ENCODE results near the gene KATNIP.

Gene KATNIP

DNA sequence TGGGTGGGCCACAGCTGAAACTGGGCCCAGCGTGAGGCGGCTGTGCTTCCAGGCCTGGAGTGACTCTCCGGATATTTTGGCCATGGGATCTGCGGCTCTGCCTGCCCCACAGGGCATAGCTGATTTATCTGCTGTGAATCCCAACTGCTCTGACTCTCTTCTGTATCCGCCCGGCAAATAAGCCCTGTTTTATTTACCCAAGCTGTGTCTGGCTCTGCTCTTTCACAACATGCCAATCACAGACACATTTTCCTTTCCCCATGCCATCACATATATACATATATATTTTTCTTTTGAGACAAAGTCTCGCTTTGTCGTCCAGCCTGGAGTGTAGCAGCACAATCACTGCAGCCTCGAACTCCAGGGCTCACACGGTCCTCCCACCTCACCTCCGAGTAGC, 33.6 kb upstream of the KATNIP start:
- Histone ChIP-seq H3K4me3 (no peak overlapping the region), H3K9me3 (no peaks in the 10 kb centered on the region), H4K20me1 (peaks cover 30% of the 10 kb centered on the region; the same call in 1 of the 2 replicates), H3K4me1 (no peaks in the 10 kb centered on the region), H3K27me3 (no peaks in the 10 kb centered on the region), H3K9ac (no peak overlapping the region), H3K27ac (no peak overlapping the region), H3K4me2 (no peak overlapping the region), H3K36me3 (peaks cover 97% of the 10 kb centered on the region)
- TF ChIP-seq Cebpa-rat (IDR thresholded peaks at IDR 0.05), result no peak

DNA sequence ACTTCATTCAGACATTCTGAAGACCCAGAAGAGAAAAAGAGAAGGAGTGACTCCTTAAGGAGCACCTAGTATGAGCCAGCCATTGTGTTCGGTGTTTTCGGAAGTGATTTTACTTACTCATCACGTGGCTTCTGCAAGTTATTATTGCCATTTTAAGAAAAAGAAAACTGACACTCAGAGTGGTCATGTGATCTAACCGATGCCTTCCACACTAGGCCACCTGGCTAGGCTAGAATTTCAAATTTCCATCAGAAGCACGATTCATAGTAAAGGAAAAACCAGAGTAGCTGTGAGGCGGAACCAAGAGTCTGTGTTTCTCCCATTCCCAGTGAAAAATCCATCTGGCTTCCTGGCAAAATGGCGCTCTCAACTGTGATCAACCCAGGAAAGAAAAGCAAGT, 32.3 kb upstream of the KATNIP start:
- Histone ChIP-seq H3K4me1 (no peaks in the 10 kb centered on the region), H3K9ac (no peak overlapping the region), H3K27ac (no peak overlapping the region), H3K4me2 (no peak overlapping the region), H3K27me3 (no peaks in the 10 kb centered on the region), H3K9me3 (no peaks in the 10 kb centered on the region), H3K36me3 (peaks cover 92% of the 10 kb centered on the region), H4K20me1 (peaks cover 29% of the 10 kb centered on the region; the same call in 1 of the 2 replicates), H3K4me3 (no peak overlapping the region)
- TF ChIP-seq Cebpa-rat (IDR thresholded peaks at IDR 0.05), result no peak

DNA sequence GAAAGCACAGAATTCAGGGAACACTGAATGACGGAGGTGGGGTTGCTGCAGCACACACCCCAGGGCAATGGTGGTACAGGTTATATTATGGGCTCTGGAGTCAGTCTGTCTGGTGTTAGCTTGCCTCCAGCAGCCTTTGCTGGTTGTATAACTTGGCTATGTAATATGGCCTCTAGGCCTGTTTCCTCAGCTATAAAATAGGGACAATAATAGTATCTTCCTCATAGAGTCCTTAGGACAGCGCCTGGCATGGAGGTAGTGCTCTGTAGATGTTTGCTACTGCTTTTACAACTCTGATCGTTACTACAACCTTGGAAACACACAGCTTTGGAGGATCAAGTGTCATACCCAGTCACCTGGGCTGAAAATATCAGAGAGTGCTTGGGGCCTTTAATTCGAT, 31.7 kb upstream of the KATNIP start:
- H3K4me3 ChIP-seq, result no peak overlapping the region
- TF ChIP-seq Cebpa-rat (IDR thresholded peaks at IDR 0.05), result no peak
- H3K9me3 ChIP-seq, result no peaks in the 10 kb centered on the region
- H3K27me3 ChIP-seq, result no peaks in the 10 kb centered on the region
- H3K9ac ChIP-seq, result no peak overlapping the region
- no peak overlapping the region for H3K4me2 ChIP-seq
- H3K27ac ChIP-seq, result no peak overlapping the region
- H3K36me3 ChIP-seq, result peaks cover 92% of the 10 kb centered on the region
- H4K20me1 ChIP-seq, result peaks cover 24% of the 10 kb centered on the region; the same call in 1 of the 2 replicates
- no peaks in the 10 kb centered on the region for H3K4me1 ChIP-seq

DNA sequence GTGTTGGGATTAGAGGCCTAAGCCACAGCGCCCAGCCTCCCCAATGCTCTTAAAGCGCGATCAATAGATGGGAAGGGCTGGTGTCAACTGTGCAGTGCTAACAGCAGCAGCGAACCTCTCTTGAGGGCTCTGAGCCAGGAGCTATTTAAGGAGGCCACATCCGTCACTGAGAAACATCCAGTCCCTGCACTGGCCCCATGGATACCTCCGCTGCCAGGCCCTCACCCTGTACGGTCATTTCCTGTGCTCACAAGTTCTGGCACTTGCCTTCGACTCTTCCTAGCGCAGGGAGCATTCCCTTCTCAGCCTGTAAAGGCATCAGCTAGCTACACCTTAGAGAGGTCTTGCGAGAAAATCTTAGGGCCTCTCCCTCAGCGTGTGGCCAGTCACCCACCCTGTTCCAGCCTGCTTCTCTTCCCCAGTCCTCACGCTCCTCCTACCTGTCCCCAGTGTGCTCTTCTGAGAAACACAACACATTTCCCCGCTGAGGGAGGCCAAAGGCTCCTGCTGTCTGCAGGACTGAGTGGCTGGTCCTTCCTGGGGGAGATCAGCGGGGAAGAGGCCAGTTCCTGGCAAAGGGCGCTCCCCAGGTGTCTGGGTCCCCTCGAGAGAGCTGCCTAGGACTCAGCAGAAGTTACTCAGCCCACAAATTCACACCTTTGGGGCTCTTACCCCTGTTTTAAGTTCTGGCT, 28.8 kb upstream of the KATNIP start:
- Histone ChIP-seq H3K27me3 (no peaks in the 10 kb centered on the region), H3K4me1 (no peaks in the 10 kb centered on the region), H3K36me3 (peaks cover 92% of the 10 kb centered on the region), H3K9ac (no peak overlapping the region), H3K27ac (no peak overlapping the region), H4K20me1 (peaks cover 9% of the 10 kb centered on the region; the same call in 1 of the 2 replicates), H3K9me3 (no peaks in the 10 kb centered on the region), H3K4me3 (no peak overlapping the region), H3K4me2 (no peak overlapping the region)
- no peak for TF ChIP-seq Cebpa-rat (IDR thresholded peaks at IDR 0.05)

DNA sequence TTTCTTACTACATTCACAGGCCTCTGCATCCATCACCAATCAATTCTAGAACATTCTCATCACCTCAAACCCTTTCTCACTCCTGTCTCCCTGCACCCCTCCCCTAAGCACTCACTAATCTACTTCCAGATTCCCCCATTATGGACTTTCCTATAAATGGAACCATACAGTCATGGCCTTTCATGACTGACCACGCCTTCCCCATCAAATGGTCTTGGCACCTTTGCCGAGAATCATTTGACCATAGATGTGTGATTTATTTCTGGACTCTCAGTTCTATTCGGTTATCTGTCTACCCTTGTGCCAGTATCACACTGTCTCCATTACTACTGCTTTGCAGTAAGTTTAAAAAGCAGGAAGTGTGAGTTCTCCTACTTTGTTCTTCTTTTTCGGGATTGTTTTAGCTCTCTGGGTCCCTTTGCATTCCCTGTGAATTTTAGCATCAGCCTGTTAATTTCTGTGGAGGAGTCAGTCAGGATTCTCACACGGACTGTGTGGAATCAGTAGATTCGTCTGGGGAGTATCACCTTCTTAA, 27.7 kb upstream of the KATNIP start:
- Histone ChIP-seq H3K9me3 (no peaks in the 10 kb centered on the region), H3K4me1 (no peaks in the 10 kb centered on the region), H3K4me3 (no peak overlapping the region), H3K9ac (no peak overlapping the region), H3K4me2 (no peak overlapping the region), H4K20me1 (no peaks in the 10 kb centered on the region), H3K36me3 (peaks cover 92% of the 10 kb centered on the region), H3K27me3 (no peaks in the 10 kb centered on the region), H3K27ac (no peak overlapping the region)
- TF ChIP-seq Cebpa-rat (IDR thresholded peaks at IDR 0.05), result no peak

- Histone ChIP-seq H3K4me2 (no peak overlapping the region), H3K4me1 (no peaks in the 10 kb centered on the region), H3K27ac (no peak overlapping the region), H3K27me3 (no peaks in the 10 kb centered on the region), H3K9me3 (no peaks in the 10 kb centered on the region), H3K9ac (no peak overlapping the region), H4K20me1 (peaks cover 10% of the 10 kb centered on the region; the same call in 1 of the 2 replicates), H3K4me3 (no peak overlapping the region), H3K36me3 (peaks cover 95% of the 10 kb centered on the region)
- TF ChIP-seq Cebpa-rat (IDR thresholded peaks at IDR 0.05), result no peak
Measured at GRCh38 chr16:27526180-27526579, 23.8 kb upstream of the KATNIP start.

DNA sequence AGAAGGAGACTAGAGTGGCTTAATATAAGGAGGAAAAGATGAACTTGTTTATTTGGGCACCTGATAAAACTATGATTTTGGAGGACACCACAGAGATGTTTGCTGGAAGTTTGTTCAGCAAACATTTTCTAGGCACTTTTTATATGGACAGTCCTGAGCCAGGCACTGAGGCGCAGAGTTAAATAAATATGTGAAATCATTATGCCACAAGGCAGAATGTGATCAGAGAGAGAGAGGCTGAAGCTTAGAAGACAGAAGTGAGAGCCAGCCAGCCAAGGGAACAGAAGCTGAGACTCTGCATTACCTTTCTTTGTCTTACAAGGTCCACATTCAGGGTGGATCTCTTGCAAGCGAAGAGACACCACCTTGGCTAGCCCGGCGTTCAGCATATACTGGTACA, 21.6 kb upstream of the KATNIP start:
- Histone ChIP-seq H3K4me1 (peaks cover 20% of the 10 kb centered on the region), H3K36me3 (peaks cover 100% of the 10 kb centered on the region), H3K4me2 (no peak overlapping the region), H3K4me3 (no peak overlapping the region), H3K27ac (no peak overlapping the region), H4K20me1 (peaks cover 26% of the 10 kb centered on the region; the same call in 1 of the 2 replicates), H3K27me3 (no peaks in the 10 kb centered on the region), H3K9ac (no peak overlapping the region), H3K9me3 (no peaks in the 10 kb centered on the region)
- no peak for TF ChIP-seq Cebpa-rat (IDR thresholded peaks at IDR 0.05)

DNA sequence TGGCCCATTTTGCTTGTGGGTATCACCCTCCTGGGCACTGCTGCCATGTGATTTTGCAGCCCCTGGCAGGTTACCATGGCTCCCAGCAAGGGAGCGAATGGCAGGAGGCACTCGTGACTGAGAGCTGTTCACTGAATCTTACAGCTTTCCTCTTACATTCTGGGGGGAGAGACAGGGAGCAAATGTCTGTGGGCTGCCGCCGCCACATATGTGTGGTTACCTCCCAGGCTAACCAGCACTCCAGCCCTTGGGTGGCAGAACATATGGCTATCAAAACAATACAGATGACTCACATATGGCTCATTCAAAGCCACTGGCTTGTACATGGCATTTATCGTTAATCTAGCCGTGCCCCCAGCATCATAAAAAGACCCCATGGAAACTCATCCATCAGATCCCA, 20.0 kb upstream of the KATNIP start:
- Histone ChIP-seq H3K4me2 (no peak overlapping the region), H3K36me3 (peaks cover 98% of the 10 kb centered on the region), H3K9me3 (no peaks in the 10 kb centered on the region), H3K4me3 (no peak overlapping the region), H3K4me1 (peaks cover 20% of the 10 kb centered on the region), H3K27me3 (no peaks in the 10 kb centered on the region), H3K9ac (no peak overlapping the region), H4K20me1 (peaks cover 26% of the 10 kb centered on the region; the same call in 1 of the 2 replicates), H3K27ac (no peak overlapping the region)
- TF ChIP-seq Cebpa-rat (IDR thresholded peaks at IDR 0.05), result no peak

DNA sequence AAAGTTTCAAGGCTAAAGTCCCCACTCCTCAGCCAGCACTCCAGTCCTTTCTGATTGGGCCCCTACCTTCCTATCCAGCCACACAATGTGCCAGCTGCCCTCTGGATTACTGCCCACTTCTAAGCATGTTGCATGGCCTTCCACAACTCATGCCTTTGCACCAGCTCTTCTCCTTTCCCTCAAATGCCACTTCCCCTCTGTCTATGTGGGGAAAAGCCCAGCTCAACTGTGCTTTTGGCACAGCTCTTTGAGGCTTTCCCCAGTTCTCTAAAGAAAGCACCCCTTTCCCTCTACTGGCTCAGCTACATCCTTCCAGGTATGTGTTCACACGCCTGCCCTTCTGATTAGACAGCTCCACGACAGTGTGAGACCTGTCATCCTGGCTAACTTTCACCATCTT, 18.8 kb upstream of the KATNIP start:
- Histone ChIP-seq H3K36me3 (peaks cover 98% of the 10 kb centered on the region), H3K27ac (peak overlapping the region; percentile 50; the same call in 1 of the 2 replicates), H3K4me1 (peaks cover 20% of the 10 kb centered on the region)

More for the DNA sequence above, 18.8 kb upstream of the KATNIP start:
- H4K20me1 ChIP-seq, result peaks cover 26% of the 10 kb centered on the region; the same call in 1 of the 2 replicates
- no peaks in the 10 kb centered on the region for H3K27me3 ChIP-seq
- H3K9ac ChIP-seq, result no peak overlapping the region; the same call in 1 of the 2 replicates
- H3K4me2 ChIP-seq, result no peak overlapping the region
- H3K9me3 ChIP-seq, result no peaks in the 10 kb centered on the region
- no peak overlapping the region for H3K4me3 ChIP-seq
- no peak for TF ChIP-seq Cebpa-rat (IDR thresholded peaks at IDR 0.05)

Measured in BLaER1 (cell line).